Measurements from ENCODE around the gene CDC73.
"Not testable (repeated sequence)": the region's sequence is repeated elsewhere in the genome, so short reads cannot be mapped to it uniquely, and the experiment has no call there.

The CDC73 gene

DNA sequence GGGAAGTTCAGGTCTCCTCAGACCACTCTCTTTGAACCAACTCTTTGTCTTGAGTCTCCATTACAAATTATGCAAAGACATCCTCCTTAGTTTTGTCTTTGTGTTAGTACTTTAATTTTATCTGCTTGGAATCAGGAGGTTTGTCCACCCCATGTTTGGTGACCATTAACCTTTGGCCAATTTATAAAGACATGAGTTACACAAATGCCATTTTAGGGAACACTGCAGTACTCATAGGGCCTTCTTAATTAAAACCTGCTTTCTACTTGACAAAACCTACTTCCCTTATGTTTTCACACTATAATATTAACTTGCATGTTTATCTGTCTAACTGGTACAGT lies 7.9 kb upstream of the CDC73 start:
- no peak for DNase-seq (ENCODE audit: low read depth in 2 of 3, low spot score in 1 of 3)

DNA sequence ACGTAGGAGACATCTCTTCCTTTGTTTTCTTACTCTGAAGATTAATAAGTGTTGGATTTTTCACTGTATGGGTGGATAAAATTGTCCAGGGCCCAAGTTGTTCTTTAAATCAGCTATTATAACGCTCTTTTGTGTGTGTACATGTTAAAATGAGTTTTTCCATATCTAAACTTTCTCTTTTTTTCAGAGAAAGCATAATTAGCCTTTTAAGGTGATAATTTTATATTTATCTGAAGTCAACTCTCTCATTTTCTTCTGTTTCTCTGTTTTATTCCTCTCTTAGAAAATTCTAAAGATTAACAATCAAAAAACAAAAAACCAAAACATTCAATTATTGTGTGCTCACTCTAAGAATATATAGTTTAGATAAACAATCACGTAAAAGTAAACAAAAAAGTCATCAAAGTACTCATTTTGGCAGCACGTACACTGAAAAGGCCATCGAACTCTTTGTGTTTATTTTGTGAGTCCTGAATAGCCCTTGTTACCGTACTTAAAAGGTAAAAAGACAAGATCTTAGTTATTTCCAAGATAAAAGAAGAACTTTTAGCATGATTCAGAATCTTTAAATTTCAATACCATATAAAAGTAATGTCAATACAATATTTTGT lies 7.2 kb upstream of the CDC73 start:
- DNase-seq (ENCODE audit: low read depth in 2 of 3, low spot score in 1 of 3), result no peak

DNA sequence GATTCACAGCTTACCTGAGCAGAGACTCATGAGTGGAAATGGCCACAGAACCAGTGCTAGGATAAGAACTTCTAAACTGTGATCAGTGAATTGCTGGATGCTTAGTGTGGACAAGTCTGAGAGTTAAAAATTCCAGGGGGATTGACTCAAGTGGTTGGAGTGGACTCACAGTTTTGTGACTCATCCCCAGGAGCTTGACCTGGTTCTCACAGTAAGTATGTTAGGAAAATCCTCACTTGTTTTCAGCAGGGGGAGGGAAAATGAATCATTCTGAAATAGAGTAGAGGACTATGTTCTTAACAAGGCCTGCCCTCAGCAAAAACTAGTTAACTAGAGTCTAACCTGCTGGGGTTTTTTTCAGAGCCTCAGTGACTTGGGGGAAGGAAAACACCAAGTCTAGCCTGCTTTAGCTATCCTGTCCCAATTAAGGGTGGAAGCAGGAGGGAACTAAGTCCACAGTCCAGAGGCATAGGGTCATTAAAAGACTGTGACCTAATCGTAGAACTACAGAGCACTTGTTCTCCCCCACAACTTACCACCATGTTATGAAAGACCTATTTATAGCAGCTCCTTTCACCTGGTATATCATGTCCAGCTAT lies 6.1 kb upstream of the CDC73 start:
- no peak for DNase-seq (ENCODE audit: low read depth in 2 of 3, low spot score in 1 of 3)

DNA sequence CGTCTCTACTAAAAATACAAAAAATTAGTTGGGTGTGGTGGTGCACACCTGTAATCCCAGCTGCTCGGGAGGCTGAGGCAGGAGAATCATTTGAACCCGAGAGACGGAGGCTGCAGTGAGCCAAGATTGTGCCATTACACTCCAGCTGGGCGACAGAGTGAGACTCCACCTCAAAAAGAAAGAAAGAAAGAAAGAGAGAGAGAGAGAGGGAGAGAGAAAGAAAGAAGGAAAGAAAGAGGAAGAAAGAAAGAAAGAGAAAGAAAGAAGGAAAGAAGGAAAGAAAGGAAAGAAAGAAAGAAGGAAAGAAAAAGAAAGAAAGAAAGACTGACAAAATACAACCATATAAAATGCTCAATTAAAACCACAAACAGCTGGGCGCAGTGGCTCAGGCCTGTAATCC lies 4.7 kb upstream of the CDC73 start:
- not testable (repeated sequence) for DNase-seq (ENCODE audit: low read depth in 2 of 3, low spot score in 1 of 3)

DNA sequence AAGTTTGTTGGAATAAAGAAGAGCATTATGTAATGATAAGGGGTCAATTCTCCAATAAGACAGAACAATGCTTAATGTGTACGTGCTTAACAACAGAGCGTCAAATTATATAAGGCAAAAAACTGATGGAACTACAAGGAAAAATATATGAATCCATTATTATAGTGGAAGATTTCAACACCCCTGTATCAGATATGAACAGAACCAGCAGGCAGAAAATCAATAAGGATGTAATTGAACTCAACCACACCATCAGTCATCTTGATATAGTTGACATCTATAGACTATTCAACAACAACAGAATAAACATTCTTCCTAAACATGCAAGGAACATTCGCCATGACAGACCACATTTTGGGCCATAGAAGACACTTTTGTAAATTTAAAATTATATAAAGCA lies 3.6 kb upstream of the CDC73 start:
- DNase-seq (ENCODE audit: low read depth in 2 of 3, low spot score in 1 of 3), result no peak

DNA sequence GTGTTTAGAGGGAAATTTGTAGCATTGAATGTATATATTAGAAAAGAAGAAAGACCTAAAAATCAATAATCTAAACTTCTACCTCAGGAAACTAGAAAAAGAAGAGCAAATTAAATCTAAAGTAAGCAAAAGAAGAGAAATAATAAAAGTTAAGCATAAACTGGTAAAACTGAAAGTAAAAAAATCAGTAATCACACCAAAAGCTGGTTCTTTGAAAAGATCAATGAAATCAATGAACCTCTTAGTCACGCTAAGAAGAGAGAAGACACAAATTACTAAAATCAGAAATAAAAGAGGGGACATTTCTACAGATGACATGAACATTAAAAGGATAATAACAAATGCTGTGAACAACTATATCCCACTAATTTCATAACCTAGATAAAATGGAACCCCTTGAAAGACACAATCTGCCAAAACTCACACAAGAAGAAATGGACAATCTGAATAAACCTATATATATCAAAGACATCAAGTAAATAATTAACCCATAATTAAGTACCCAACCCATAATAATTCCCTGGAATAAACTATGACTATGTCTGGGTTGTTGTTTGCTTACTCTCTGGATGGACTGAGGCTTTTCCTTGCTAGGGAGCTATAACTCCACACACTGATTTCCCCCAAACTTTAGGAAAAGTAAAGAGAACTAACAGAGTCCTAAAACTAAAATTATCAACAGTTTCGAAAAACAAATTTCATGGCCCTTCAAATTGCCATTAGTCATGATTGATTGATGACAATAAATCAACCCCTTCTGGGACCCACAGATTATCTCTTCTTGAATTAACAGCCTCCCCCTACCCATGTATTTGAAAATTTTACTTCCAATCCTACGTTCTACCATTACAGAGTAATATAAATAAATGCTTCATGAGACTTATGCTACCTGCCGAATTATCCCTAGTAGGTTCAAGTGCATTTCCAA lies 2.8 kb upstream of the CDC73 start:
- DNase-seq (ENCODE audit: low read depth in 2 of 3, low spot score in 1 of 3), result no peak

DNA sequence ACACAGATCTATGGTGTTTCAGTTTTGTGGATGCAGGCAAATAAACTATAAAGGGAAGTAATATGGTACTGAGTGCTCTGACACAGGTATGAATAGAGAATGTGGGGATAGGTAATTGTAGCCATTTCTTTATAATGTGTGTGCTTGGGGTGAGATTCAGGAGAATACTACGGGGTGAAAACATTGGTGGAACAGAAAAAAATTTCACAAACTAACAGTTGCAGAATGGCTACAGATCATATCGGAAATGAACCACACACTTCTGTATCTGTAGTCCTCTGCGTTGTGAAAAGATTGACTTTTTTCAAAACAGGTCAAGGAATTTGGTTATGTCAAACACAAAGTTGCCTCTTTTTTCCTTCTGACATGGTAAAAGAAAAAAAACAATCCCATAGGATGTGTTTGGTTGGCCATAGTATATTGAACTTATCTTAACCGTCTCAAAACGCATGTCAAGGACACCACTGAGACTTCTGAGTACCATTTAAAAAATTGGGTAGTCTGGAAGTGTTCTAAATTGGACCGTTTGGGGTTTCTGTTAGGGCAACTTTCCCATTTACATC lies 1.1 kb upstream of the CDC73 start:
- no peak for DNase-seq (ENCODE audit: low read depth in 2 of 3, low spot score in 1 of 3)

DNA sequence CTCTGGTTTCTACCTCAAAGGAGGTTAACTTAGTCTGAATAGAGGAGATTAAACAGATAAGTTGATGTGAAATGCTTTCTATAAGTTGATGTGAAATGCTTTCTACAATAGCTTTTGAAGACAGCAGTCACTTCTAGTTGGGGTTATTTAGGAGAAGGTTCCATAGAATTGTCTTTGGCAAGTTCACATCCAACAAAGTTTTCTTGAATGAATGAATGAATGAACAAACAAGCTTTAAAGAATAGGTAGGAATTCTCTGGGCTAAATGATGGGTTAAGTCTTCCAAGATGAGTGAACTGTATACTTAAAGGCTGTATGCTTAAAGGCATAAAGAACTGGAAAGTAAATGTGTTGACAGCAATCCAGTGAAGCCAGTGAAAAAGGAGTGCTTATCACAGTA lies 1.9 kb downstream of the CDC73 start:
- no peak for DNase-seq (ENCODE audit: low read depth in 2 of 3, low spot score in 1 of 3)

DNA sequence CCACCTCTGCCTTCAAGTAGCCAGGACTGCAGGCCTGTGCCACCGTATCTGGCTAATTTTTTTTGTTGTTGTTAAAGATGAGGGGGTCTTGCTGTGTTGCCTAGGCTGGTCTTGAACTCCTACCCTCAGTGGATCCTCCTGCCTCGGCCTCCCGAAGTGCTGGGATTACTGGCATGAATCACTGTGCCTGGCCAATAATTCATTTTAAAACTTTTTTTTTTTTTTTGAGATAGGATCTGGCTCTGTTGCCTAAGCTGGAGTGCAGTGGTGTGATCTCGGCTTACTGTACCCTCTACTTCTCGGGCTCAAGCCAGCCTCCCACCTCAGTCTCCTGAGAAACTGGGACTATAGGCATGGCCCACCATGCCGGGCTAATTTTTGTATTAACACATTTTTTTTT lies 3.5 kb downstream of the CDC73 start:
- no peak for DNase-seq (ENCODE audit: low read depth in 2 of 3, low spot score in 1 of 3)

DNA sequence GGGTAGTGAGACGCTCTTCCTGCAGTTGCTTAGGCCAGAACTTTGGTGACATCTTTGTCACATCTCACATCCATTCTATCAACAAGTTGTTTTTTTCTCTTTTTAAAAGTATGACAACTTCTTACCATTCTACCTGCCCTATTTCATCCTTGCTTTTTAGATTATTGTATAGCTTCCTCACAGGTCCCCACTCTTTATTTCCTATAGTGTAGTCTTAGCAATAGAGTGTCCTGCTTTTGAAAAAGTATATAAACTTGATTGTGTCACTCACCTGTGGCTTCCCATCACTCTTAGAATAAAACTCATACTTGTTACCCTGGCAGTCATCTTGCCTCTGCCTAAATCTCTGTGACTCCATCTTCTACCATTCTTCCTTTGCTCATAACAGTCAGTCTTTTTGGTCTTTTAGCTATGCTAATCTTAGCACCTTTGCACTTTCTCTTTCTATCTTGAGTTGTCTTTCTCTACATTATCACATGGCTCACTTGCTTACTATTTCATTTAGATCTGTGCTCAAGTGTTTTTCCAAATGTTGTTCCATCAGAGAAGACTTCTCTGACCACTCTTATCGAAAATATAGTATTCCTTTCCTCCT lies 9.5 kb downstream of the CDC73 start:
- no peak for DNase-seq (ENCODE audit: low read depth in 2 of 3, low spot score in 1 of 3)

DNA sequence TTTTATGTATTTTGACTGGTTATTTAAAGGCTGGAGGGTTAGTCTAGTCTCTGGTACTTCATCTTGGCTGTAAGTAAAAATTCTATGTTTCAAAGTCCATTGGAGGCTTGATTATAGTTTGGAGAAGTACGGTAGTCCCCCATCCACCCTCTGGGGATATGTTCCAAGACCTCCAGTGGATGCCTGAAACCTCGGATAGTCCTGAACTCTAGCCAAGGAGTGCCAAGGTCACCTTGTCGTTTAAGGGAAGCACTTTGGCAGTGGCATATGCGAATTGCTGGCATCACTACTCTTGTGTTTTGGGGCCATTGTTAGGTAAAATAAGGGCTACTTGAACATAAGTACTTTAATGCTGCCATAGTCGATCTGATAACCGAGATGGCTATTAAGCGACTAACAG lies 18.4 kb downstream of the CDC73 start:
- DNase-seq (ENCODE audit: low read depth in 2 of 3, low spot score in 1 of 3), result no peak

DNA sequence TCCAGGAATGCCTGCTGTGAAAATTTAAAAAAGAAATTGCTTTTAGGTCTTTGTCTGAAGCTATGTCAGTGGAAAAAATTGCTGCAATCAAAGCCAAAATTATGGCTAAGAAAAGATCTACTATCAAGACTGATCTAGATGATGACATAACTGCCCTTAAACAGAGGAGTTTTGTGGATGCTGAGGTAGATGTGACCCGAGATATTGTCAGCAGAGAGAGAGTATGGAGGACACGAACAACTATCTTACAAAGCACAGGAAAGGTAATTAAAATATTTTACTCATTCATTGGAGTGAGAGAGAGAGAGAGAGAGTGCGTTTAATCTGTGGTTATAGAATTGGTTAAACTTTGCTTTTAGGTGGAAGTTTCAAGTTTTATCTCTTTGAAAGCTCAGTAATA lies 20.0 kb downstream of the CDC73 start:
- DNase-seq (ENCODE audit: low read depth in 2 of 3, low spot score in 1 of 3), result no peak

DNA sequence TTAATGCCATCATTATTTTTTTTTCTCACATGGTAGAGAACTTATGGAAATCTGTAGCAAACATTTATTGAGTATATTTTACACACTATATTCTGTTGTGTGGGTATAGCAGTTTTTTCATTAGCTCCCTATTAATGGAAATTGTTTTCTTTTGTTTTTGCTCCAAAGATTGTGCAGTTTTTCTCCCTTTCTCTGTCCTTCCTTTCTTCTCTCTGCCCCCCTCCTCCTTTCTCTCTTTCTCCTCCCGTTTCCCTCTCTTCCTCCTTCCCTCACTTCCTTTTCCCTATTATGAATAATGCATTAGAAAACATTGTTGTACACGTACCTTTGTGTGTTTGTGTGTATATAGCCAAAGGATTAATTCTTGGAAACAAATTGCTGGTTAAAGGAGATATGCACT lies 20.6 kb downstream of the CDC73 start:
- DNase-seq (ENCODE audit: low read depth in 2 of 3, low spot score in 1 of 3), result no peak

DNA sequence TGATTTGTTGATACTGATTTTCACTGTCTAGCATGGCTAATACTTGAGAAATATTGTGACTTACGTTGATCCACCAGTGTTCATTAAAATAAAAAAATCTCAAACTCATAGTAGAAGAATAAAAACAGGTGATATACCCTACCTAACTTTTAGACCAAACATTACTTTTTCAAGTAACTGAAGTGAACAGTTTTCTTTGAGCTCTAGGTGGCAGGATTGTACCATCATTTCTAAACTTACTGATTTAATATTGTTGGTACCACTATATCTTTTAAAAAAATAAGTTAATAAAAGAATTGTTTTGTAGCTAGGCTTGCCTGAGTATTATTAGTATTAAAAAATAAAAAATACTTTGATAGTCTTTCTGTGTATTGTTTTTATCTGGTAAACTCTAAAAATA lies 21.5 kb downstream of the CDC73 start:
- DNase-seq (ENCODE audit: low read depth in 2 of 3, low spot score in 1 of 3), result no peak

DNA sequence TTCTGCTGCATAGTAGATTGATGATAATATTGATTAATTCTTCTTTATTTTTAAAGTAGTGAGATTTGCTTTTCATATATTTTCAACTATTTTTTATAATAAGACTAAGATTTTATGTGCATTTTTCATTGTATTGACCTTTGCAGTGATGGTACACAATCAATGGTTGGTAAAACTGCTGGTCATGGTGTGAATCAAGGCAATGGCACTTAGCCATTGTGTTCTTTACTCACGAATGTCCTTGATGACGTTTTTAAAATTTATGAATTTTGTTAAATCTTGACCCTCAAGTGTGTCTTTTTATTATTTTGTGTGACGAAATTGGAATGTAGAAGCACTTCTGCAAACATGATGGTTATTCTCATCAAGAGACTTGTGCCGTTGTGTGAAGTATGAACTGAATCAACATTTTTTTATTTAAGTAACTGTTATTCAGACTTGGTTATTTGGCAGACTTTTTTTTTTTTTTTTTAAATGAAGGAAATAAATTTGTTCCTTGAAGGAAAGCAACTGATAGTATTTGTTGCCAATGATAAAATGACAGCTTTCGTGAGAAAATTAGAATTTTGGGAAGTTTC lies 22.6 kb downstream of the CDC73 start:
- DNase-seq (ENCODE audit: low read depth in 2 of 3, low spot score in 1 of 3), result no peak

DNA sequence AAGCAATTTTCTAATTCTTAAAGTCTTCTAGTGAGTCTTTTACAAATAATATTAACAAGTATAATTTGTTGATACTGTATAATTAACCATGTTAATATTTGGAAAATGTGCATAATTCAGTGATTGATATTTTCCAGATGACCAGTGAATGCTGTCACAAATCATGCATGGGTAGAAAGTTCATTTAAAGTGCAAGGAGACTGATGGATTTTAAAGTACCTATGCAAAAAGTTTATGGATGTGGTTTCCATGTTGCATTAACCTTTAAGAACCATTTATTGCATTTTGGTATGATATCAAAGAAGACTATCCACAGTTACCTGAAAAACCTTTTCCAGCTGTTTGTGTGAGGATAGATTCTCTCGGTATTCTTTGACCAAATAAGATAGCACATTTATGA lies 23.2 kb downstream of the CDC73 start:
- DNase-seq (ENCODE audit: low read depth in 2 of 3, low spot score in 1 of 3), result no peak

DNA sequence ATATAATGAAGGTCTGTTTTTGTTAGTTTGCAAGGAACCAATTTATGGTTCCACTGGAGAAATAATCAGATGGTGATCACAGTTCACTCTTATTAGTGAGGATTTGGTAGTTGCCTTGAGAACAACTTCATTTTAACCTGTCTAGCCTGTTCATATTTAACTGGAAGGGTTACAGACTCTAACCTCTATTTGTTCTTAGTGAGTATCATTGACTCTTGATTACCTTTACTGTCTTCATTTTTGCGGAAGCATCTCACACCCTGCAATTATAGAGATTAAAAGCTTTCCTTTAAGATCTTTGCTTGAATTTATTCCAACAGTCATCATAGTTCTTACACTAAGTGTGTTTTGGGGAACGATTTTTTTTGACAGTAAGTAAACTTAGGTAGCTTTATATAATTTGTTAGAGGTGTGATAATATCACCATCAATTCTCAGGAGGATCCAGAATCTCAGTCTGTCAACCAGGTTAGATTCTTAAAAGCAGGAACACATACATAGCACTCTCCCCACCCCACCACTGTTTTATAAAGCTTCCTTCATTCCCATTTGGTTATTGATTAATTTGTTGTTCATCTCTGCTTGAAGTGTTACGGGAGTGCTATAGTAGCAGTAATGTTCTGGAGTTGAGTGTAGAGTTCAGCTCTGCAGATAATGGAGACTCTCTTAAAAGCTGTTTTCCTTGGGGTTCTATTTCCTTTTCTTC lies 34.4 kb downstream of the CDC73 start:
- no peak for DNase-seq (ENCODE audit: low read depth in 2 of 3, low spot score in 1 of 3)

DNA sequence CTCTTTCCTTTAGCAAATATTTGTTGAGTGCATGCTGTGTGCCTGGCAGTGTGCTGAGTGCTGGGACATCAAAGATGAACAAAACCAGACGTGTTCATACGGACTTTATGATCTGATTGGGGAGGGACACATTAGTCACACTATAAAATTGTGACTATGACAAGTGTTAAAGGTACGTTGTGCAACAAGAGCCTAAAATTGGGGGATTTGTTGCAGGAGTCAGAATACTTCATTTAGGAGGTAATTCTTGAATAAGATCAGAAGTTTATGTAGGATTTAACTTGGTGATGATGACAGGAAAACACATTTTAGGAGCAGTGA lies 35.0 kb downstream of the CDC73 start:
- DNase-seq (ENCODE audit: low read depth in 2 of 3, low spot score in 1 of 3), result no peak

DNA sequence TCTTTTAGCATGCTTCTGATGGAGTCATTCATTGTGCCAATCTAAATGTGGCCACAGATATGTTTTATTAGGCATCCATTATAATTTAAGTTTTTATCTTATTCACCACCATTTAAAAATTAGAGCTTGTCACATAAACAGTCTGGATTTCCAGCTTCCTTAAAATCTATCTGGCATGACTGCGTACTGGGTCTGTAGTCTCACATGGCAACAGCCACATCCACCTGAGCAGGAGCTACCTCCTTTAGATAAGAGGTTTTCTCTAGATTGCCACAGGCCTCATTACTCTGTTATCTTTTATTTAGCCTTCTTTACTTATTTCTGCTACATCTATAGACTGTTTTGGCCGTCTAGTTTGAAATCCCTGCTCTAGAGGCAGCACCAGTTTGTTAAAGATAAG lies 35.5 kb downstream of the CDC73 start:
- no peak for DNase-seq (ENCODE audit: low read depth in 2 of 3, low spot score in 1 of 3)

DNA sequence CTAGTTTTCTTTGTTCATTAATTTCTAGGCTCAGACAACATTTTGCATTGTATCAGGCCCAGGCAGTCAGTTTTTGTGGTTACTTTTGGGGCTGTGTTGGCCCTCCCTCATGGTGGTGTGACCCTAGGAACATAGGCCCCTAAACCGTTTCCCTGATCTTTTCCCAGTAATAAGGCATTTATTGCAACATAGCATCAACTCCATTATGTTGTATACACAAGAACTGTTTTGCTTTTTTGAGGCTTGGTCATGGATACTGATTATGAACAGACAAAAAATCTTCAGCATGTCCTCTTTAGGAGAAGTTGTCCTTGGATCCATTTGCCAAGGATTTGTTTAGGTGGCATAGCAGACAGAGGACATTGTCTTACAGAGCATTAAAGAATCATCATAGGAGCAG lies 54.3 kb downstream of the CDC73 start:
- DNase-seq (ENCODE audit: low read depth in 2 of 3, low spot score in 1 of 3), result no peak

DNA sequence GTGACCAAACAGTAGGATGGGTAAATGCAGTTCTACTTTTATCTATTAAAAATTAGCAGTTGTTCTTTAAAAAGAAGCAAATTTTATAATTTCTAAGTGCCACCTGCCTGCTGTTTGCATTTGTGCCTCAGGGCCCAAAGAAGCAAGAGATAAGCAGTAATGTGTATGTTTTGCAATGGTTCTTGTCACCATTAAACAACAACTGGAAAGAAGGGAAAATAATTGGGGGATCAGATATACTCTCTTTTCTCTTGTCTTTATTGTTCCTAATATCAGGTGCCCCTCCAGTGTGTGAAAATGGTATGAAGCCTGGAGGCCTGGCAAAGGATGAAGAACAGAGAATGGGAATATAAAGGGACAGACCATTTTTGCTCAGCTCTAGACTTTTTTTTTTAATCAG lies 55.0 kb downstream of the CDC73 start:
- DNase-seq (ENCODE audit: low read depth in 2 of 3, low spot score in 1 of 3), result no peak

Measured in stimulated activated CD4-positive, alpha-beta T cell treated with anti-CD3 and anti-CD28 coated beads, Interleukin-12 subunit alpha, Interleukin-12 subunit beta, amount 100 ng/mL, for 48 hours (primary cell).